PC-3 (cell line): ENCODE results near the gene DIS3L2. TPM values are rescaled to one million over a fixed set of nuclear protein-coding genes. Genes with fewer than 3 reads are reported as not detected.

Source experiments
- ATAC-seq: fragments of 200-7000 bp; cut with Tn5 transposase; 2 replicates; pipeline ENCODE4 v1.9.1; 2020; ENCODE audit warnings: mild to moderate bottlenecking, moderate library complexity
- BruUV-seq: library from RNA; stranded (reverse); fragments of 400-500 nt; replicated peaks from 2 replicates; lab custom pipeline; 2021; lab: Mats Ljungman, UMichigan
- CTCF ChIA-PET: fragments of 300-600 bp; sonication (Branson Sonifier 250); formaldehyde crosslinking; loops from one replicate; lab custom pipeline; 2022; ENCODE audit warnings: antibody characterized with exemption; lab: Charles Lee
- POLR2A ChIA-PET: fragments of 300-600 bp; sonication (Branson Sonifier 250); formaldehyde crosslinking; loops from one replicate; lab custom pipeline; 2022; ENCODE audit warnings: antibody characterized with exemption; ENCODE audit not compliant: unreplicated experiment; lab: Charles Lee
- DNase-seq: peaks from one replicate; pipeline ENCODE4 v3.0.0-alpha.2; 2015
- H2AFZ ChIP-seq: fragments of 300-600 bp; sonication (generic); 2 replicates; pipeline ENCODE4 v1.6.0; 2016; ENCODE audit warnings: antibody characterized with exemption, low read length
- H3F3A ChIP-seq: fragments of 300-600 bp; sonication (generic); one replicate; pipeline ENCODE4 v1.6.0; 2017; ENCODE audit warnings: antibody characterized with exemption, low read length, control low read depth, mild to moderate bottlenecking; ENCODE audit not compliant: unreplicated experiment
- H3K27ac ChIP-seq: fragments of 300-600 bp; sonication (generic); 2 replicates; pipeline ENCODE4 v1.5.1; 2016; ENCODE audit warnings: mild to moderate bottlenecking, low read length
- H3K27me3 ChIP-seq: fragments of 300-600 bp; sonication (generic); 2 replicates; pipeline ENCODE4 v1.6.1; 2016; ENCODE audit warnings: low read length, mixed read lengths
- H3K36me3 ChIP-seq: fragments of 300-600 bp; sonication (generic); 2 replicates; pipeline ENCODE4 v1.6.1; 2016; ENCODE audit warnings: low read depth, mixed run types, low read length, mixed read lengths
- H3K4me1 ChIP-seq: fragments of 300-600 bp; sonication (generic); 2 replicates; pipeline ENCODE4 v1.5.1; 2016; ENCODE audit warnings: low read length; ENCODE audit not compliant: insufficient read depth
- H3K4me2 ChIP-seq: fragments of 300-600 bp; sonication (generic); 2 replicates; pipeline ENCODE4 v1.6.0; 2016; ENCODE audit warnings: low read length
- H3K4me3 ChIP-seq: fragments of 300-600 bp; sonication (generic); 2 replicates; pipeline ENCODE4 v1.5.1; 2016; ENCODE audit warnings: mild to moderate bottlenecking, low read length, mixed read lengths
- H3K79me2 ChIP-seq: fragments of 300-600 bp; sonication (generic); 2 replicates; pipeline ENCODE4 v1.6.1; 2017; ENCODE audit warnings: low read length, mixed read lengths
- H3K9ac ChIP-seq: fragments of 300-600 bp; sonication (generic); 2 replicates; pipeline ENCODE4 v1.6.0; 2016; ENCODE audit warnings: mild to moderate bottlenecking, low read length
- H3K9me2 ChIP-seq: fragments of 300-600 bp; sonication (generic); replicated peaks from 2 replicates; pipeline ENCODE4 v1.6.1; 2016; ENCODE audit warnings: mixed run types, low read length, mixed read lengths
- H3K9me3 ChIP-seq: fragments of 300-600 bp; sonication (generic); 2 replicates; pipeline ENCODE4 v1.6.1; 2016; ENCODE audit warnings: low read length, mixed read lengths
- H4K20me1 ChIP-seq: fragments of 300-600 bp; sonication (generic); 2 replicates; pipeline ENCODE4 v1.6.1; 2016; ENCODE audit warnings: low read length, mixed read lengths
- CTCF ChIP-seq: fragments of 300-600 bp; sonication (generic); conservative IDR thresholded peaks from 2 replicates; pipeline ENCODE4 v1.5.1; 2017; ENCODE audit warnings: antibody characterized with exemption, low read depth, mild to moderate bottlenecking, low read length
- EZH2 ChIP-seq: fragments of 300-600 bp; sonication (generic); IDR thresholded peaks from one replicate; pipeline ENCODE4 v1.6.1; 2017; ENCODE audit warnings: antibody characterized with exemption, mild to moderate bottlenecking, low read length; ENCODE audit not compliant: unreplicated experiment
- EZH2phosphoT487 ChIP-seq: fragments of 300-600 bp; sonication (generic); IDR thresholded peaks from 2 replicates; pipeline ENCODE4 v1.6.1; 2018; ENCODE audit warnings: mild to moderate bottlenecking, antibody characterized with exemption, low read length, borderline replicate concordance
- intact Hi-C: fragments of 100-400 bp; cut with micrococcal nuclease; formaldehyde crosslinking; loops from 2 replicates; pipeline ENCODE4 v1.9.0; 2023
- total RNA-seq: library from RNA; depleted of rRNA; stranded (reverse); fragments of >200 nt; gene quantifications from 2 replicates; pipeline ENCODE4 v1.2.3, GENCODE V29; 2014

DIS3L2 gene
- total RNA-seq, 1 experiment from 2014 or later, result 22.8 TPM

DNA sequence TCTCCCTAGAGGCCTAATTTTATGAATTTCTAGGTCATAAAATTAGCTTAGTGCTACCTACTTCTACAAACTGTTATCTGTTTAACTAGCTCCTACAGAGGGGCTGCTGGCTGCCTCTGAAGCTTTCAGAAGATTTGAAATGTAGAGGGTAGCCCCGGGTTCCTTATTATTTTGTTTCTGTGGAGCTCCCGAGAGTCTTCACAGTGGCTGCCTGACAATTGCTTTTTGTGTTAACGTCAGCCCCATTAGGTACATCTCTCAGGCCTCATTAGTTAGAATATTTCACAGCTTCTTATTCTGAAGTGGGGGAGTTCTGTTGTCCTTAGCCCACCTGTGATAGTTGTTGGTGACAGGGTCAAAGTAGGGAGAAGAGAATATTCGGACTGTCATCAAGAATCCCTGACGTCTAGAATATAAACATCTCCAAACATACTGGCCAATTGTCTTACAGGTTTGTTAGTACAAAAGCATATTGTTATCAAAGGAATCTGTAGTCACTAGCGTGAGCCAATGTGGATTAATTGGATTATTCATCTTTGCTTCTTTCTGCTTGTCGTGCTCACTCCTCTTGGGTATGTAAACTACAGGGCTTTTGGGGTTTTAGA, 77.5 kb downstream of the DIS3L2 start:
- Histone ChIP-seq H3K4me3 (no peak overlapping the region), H3K36me3 (no peaks in the 10 kb centered on the region), H3K79me2 (no peaks in the 10 kb centered on the region), H3K9ac (no peak overlapping the region), H3K4me2 (no peak overlapping the region), H3K27me3 (no peaks in the 10 kb centered on the region), H3K4me1 (no peaks in the 10 kb centered on the region), H3K27ac (no peak overlapping the region), H3F3A (no peaks in the 10 kb centered on the region), H3K9me3 (no peaks in the 10 kb centered on the region), H3K9me2 (no peaks in the 10 kb centered on the region), H4K20me1 (no peaks in the 10 kb centered on the region), H2AFZ (no peak overlapping the region)
- TF ChIP-seq EZH2 (no peak), CTCF (no peak), EZH2phosphoT487 (no peak)
- DNase-seq (no peak), ATAC-seq (no peak)
- ChIA-PET POLR2A (no interaction called here), CTCF (no interaction called here)
- intact Hi-C loops, result no loop called here
- BruUV-seq, result no TSS peak

GRCh38 chr2:232042911-232043574, 81.5 kb downstream of the DIS3L2 start:
- Histone ChIP-seq H3K4me2 (no peak overlapping the region), H3K9me2 (no peaks in the 10 kb centered on the region), H3K27ac (no peak overlapping the region), H3K36me3 (no peaks in the 10 kb centered on the region), H3F3A (no peaks in the 10 kb centered on the region), H3K27me3 (no peaks in the 10 kb centered on the region), H3K4me3 (no peak overlapping the region), H4K20me1 (no peaks in the 10 kb centered on the region), H3K9ac (no peak overlapping the region), H3K9me3 (no peaks in the 10 kb centered on the region), H3K4me1 (no peaks in the 10 kb centered on the region), H2AFZ (no peak overlapping the region), H3K79me2 (no peaks in the 10 kb centered on the region)
- ATAC-seq, result no peak
- intact Hi-C loops, result no loop called here
- ChIA-PET CTCF (no interaction called here), POLR2A (no interaction called here)
- BruUV-seq, result no TSS peak
- TF ChIP-seq CTCF (no peak), EZH2phosphoT487 (no peak)
- no peak for DNase-seq

- no peaks in the 10 kb centered on the region for H3K9me2 ChIP-seq
- TF ChIP-seq EZH2 (no peak), EZH2phosphoT487 (no peak), CTCF (no peak)
- H3K4me2 ChIP-seq, result no peak overlapping the region
- H3K4me1 ChIP-seq, result no peaks in the 10 kb centered on the region
- H3F3A ChIP-seq, result no peaks in the 10 kb centered on the region
- no peak overlapping the region for H3K4me3 ChIP-seq
- POLR2A ChIA-PET, result no interaction called here
- CTCF ChIA-PET, result no interaction called here
- no peaks in the 10 kb centered on the region for H4K20me1 ChIP-seq
- no peak overlapping the region for H3K27ac ChIP-seq
- no peak overlapping the region for H3K9ac ChIP-seq
- no peaks in the 10 kb centered on the region for H3K9me3 ChIP-seq
- no peaks in the 10 kb centered on the region for H3K79me2 ChIP-seq
- H2AFZ ChIP-seq, result no peak overlapping the region
- DNase-seq (no peak), ATAC-seq (no peak)
- no peaks in the 10 kb centered on the region for H3K27me3 ChIP-seq
- intact Hi-C loops, result no loop called here
- no peaks in the 10 kb centered on the region for H3K36me3 ChIP-seq
- BruUV-seq, result no TSS peak
These were observed 82.5 kb downstream of the DIS3L2 start for GRCh38 chr2:232043966-232044365.
